RPMI7951 (cell line): Measurements from ENCODE around the gene STAG1. TPM values are rescaled to one million over a fixed set of nuclear protein-coding genes. Genes with fewer than 3 reads are reported as not detected.
"Not testable (repeated sequence)": the region's sequence is repeated elsewhere in the genome, so short reads cannot be mapped to it uniquely, and the experiment has no call there.

Source experiments
- DNase-seq: peaks from one replicate; pipeline ENCODE4 v3.0.0-alpha.2; 2012; ENCODE audit warnings: low read depth
- total RNA-seq: library from RNA; depleted of rRNA; stranded (reverse); fragments of >200 nt; shearing (Covaris generic); gene quantifications from 2 replicates; pipeline ENCODE4 v1.2.3, GENCODE V29; 2014; rRNA removed

The STAG1 gene
- total RNA-seq: 39.7 and 42.5 TPM in 2 replicates

- no peak for DNase-seq
These were observed at the start of gene STAG1 for GRCh38 chr3:136752172-136752421. TSS of gene STAG1 (minus strand) at chr3:136752378. CDS start at chr3:136630898, 121,480 bp downstream.

DNA sequence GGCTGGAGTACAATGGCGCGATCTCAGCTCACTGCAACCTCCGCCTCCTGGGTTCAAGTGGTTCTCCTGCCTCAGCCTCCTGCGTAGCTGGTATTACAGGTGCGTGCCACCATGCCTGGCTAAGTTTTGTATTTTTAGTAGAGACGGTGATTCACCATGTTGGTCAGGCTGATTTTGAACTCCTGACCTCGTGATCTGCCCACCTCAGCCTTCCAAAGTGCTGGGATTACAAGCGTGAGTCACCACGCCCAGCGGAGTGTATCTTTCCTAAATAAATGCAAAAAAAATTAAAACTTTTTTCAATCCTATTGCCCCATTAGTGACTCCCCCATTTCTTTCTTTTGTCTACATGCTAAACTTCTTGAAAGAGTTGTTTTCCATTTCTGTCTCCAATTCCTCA is 49.0 kb upstream of the STAG1 start:
- peak; percentile 47 for DNase-seq

- no peak for DNase-seq
These were observed 40.6 kb upstream of the STAG1 start for GRCh38 chr3:136792556-136793330.

DNA sequence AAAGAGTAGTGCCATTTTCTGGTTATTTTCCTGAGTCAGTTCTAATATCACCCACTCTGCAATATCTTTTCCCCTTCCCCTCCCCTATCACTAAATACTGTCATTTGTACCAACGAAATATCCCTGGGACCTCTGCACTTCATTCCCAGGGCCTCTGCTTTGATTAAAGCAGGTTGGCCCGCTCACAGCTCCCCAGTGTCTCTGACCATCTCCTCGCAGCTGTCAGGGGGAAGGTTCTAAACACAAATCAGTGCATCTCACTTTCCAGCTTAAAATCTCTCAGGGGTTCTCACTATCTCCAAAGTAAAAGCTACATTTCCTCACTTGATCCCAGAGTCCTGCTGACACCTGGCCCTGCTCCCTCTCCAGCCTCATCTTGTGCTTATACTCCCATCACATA is 38.6 kb upstream of the STAG1 start:
- DNase-seq: no peak

GRCh38 chr3:136789976-136790375 is 37.8 kb upstream of the STAG1 start:
- no peak for DNase-seq

DNA sequence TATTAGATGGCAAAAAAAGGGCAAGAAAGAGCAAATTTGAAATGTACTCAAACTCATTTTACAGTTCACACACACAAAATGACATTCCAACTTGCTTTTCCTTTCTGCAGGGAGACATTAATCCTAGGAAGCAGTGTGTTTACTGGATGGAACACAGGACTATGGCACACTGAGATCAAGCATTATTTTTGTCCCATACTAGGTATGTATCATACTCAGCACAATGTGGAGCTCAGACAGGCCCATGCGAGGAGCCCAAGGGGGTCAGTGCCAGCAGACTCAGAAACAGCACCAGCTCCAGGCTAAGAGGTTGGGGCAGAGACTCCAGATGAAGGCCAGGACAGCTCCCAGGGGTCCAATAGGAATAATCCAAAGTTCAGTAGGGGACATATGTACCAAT is 36.0 kb upstream of the STAG1 start:
- DNase-seq: no peak

- peak; percentile 39 for DNase-seq
These were observed 35.2 kb upstream of the STAG1 start for GRCh38 chr3:136787349-136787748.

- peak; percentile 25 for DNase-seq
These were observed 31.6 kb upstream of the STAG1 start for GRCh38 chr3:136783708-136784191.

- no peak for DNase-seq
These were observed 28.6 kb upstream of the STAG1 start for GRCh38 chr3:136780741-136781140.

- no peak for DNase-seq
These were observed 26.7 kb upstream of the STAG1 start for GRCh38 chr3:136778865-136779264.

DNA sequence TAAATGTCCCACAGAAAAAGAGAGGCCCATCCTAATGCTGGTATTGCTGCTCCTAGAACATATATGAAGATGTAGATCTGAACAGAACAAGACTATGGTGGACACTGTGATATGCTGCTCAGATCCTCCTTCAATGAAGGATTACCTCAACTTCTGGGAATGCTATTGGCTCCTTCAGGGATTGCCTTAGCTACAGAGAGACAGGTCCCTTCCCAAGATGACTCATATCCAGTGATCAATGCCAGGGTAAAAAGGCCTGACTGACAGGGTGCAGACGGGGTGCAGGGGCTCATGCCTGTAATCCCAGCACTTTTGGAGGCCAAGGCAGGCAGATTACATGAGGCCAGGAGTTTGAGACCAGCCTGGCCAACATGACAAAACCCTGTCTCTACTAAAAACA is 20.5 kb upstream of the STAG1 start:
- peak; percentile 29 for DNase-seq

GRCh38 chr3:136758160-136759102 is 6.3 kb upstream of the STAG1 start:
- peak; percentile 43 for DNase-seq

DNA sequence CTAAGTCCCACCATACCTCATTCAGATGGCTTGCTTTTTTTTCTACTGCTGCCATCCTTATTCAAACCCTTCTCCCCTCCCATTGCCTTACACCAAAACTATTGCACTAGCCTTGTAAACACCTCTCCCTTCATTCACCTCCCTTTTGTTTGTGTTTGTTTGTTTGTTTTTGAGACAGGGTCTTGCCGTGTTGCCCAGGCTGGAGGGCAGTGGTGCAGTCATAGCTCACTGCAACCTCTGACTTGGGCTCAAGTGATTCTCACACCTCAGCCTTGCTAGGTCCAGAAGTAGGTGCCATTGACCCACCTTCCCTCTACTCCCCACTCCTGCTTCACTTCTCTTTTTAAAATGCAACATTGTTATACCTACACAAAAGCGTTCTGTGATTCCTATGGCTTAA is 3.0 kb upstream of the STAG1 start:
- DNase-seq: no peak

DNA sequence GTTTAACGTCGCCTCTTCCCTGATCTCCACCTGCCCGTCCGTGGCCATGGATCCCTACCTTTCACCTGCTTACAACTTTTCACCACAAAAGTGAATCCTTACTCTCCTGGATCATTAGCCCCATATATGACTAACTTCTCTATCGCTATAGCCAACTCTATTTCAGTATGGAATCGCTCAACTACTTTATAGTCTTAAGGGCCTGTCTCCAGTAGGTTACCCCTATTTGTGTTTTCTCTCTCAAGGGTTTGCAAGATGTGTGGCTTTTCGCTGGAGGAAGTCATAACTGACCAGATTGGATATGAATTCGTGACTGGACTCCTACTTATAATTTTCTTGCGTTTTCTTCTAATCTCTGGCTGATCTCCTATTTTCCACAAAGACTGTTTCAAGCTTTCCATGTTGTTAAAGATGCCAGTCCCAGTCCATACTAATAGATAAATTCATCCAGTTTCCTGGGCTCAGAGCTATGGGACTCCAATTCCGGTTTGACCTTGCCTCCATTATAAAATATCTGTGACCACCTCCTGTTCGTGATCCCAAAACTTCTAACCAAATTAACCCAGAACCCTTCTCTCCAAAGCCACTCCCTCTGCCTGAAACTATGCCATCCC is 1.3 kb upstream of the STAG1 start:
- DNase-seq: peak; percentile 20

GRCh38 chr3:136752422-136753325 is 496 bp upstream of the STAG1 start:
- DNase-seq: peak; percentile 97

- DNase-seq: peak; percentile 87
These were observed 634 bp downstream of the STAG1 start for GRCh38 chr3:136751316-136752171.

- DNase-seq: no peak
These were observed 1.3 kb downstream of the STAG1 start for GRCh38 chr3:136750897-136751315.

- DNase-seq: peak; percentile 19
These were observed 1.8 kb downstream of the STAG1 start for GRCh38 chr3:136750209-136750896.

GRCh38 chr3:136749602-136750001 is 2.6 kb downstream of the STAG1 start:
- DNase-seq: not testable (repeated sequence)

- no peak for DNase-seq
These were observed 3.1 kb downstream of the STAG1 start for GRCh38 chr3:136749091-136749490.
